ENCODE data around the gene NANOS2.

NANOS2 gene

DNA sequence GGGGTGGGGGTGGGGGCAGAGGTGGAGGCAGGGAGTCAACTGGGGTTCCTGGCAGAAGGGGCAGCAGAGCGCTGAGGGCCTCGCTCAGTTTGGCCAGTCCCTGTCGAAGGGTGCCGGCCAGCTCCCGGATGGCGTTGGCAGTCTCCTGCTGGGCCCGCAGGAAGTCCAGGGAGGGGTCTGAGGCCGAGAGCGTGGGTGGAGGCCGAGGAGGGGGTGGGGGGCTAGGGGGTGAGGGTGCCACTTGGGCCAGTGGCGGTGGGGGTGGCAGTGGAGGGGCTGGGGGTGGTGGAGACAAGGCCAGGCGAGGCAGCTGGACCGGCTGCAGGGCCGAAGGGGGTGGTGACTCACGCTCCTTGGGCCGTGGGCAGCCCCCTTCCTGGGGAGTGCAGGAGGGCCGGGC lies 23.7 kb downstream of the NANOS2 start:
- DNase-seq, result no peak

DNA sequence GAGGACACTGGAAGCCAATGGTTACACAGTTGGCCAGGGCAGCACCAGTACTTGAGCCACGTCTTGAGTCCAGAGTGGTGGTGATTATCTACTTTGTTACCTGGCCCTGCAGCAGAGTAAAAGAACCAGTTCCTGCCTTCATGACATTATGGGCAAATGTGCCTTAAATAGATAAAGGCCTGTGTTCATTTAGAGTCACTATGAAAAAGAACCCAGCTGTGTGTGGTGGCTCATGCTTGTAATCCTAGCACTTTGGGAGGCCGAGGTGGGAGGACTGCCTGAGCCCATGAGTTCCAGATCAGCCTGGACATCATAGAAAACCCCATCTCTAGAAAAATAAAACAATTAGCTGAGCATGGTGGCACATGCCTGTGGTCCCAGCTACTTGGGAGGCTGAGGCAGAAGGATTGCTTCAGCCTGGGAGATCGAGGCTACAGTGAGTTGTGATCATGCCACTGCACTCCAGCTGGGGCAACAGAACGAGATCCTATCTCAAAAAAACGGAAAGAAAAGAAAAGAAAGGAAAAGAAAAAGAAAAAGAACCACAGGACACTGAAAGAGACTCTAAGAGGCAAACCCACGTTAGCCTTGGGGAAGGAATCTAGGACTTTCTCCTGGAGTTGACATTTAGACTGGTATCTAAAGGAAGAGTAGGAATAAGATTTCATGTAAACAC lies 25.2 kb downstream of the NANOS2 start:
- DNase-seq, result no peak

DNA sequence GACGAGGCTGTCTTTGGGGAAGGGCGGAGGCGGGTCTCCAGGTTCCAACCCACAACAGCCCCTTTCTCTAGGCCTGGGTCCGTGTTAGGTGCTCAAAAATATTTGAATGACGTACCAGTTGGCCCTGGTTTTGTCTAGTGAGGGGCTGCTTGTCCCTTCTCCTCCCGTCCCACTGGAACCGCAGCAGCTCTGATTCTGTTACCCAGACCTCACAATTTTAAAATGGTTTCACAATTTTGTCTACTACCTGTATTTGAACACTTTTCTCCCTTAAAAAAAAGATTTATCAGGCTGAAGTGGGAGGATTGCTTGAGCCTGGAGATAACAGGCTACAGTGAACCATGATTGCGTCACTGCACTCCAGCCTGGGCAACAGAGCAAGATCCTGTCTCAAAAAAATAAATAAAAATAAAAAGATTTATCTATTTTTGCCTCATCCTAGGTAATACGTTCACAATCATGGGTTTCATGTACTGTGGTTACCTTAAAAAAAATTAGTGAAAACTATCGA lies 27.3 kb downstream of the NANOS2 start:
- DNase-seq, result no peak

DNA sequence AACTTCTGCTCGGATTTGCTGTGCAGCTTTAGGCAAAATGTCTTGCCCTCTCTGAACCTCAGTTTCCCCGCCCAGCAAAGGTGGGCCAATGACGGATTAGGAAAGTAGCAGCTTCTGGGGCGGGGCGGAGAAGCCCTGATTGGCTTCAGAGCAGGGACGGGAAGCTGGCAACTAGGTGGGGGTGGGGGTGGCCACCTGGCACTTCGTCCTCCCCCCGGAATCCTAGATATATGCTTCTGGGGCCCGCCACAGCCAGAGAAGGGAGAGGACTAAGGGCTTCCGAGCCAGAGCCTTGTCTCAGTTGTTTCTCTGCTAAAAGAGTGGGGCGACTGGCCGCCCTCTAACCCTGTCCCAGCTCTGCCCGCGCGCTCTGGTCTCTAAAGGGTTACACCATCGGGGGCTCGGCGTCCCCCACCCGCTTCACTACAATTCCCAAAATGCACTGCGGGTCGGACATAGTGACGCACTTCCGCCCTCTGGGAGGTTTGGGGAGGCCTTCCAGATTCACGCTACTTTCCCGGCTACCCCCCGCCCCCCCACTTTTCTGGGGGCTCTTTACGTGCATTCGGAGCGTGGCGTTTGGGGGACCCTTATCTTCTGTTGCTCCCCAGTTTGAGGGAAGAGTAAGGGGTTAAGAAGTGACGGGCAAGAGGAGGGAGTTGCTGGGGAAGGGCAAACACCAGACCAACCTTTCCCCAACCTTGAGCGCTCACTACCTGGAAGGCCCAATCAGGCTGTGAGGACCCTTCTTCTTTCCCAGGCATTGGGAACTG lies 28.0 kb downstream of the NANOS2 start:
- peak; percentile 93 for DNase-seq

DNA sequence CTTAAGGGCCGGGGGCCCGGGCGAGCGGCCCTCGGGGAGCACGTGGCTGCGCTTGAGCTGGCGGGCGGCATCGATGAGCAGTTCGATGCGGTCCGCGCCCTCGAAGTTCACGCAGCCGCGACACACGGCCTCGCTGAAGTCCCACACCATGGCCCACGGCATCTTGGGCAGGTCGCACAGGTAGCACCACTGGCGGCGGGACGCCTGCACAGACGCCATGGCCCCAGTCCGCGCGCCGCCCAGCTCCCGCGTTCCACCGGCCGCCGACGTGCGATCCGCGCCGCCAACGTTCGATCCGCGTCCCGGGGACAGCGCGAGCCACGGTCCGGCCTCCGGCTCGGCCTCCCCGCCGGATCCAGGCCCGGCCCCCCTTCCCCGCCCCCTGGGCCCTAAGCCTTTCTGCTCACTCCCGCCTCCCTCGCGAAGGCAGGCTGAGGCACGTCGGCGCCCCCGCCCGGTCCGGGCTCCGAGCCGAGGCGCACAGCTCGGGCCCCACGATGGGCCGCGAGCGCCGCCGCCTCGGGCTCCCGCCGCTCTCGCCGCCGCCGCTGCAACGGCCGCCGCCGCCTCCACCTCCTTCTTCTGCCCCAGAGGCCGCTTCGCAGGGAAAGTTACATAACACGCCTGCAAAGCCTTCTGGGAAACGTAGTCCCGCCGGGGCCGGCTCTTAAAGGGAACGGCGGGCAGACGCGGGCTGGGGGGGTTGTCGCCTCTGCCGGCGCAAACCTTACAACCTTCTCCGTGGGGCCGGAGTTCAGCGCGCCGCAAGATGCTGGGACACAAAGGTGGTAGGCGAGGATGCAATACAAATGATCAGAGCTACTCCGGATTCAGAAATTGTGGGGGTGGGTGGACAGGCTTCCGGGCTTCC lies 28.8 kb downstream of the NANOS2 start, which contains the start of gene IRF2BP1:
TSS of gene IRF2BP1 (minus strand) at position 586 of the 871 bp plus-strand sequence. CDS start at position 219, 367 bp downstream.
- DNase-seq, result peak; percentile 94

DNA sequence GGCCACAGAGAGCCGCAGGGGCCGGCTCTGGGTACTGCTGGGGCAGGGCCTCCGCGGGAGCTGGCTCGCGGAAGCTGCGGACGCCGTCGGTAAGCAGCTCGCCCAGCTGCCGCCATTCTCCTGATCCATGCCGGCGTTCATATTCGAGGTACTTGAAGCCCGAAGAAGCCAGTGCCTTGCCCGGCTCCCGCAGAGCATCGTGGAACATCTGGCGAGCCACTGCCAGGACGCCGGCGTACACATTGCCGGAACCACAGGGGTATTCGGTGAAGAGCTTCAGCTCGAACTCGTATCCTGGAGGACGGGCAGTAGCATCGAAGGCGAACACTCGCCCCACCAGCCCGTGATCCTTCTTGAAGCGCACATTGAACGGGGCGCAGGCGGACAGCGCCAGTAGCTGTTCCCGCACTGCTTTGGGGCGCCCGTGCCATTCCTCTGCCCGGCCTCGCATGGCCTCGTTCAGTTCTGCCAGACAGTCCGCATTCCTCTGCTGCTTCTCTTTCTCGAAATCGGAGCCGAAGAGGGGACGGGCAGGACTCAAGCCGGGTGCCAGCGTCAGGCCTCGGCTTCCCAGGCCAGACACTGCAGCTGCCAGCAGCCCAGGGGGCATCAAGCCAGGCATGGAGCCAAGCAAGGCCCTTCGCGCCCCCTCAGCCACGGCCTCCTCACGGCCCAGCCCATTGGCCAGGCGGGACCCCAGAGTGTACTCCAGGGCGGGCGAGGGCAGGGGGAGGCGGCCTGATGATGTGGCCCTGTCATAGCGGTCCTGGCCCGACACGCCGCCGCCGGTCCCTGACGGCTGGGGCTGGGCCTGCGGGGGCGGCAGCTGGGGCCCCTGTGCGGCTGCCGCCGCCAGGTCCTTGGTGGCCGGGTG lies 29.7 kb downstream of the NANOS2 start:
- no peak for DNase-seq

DNA sequence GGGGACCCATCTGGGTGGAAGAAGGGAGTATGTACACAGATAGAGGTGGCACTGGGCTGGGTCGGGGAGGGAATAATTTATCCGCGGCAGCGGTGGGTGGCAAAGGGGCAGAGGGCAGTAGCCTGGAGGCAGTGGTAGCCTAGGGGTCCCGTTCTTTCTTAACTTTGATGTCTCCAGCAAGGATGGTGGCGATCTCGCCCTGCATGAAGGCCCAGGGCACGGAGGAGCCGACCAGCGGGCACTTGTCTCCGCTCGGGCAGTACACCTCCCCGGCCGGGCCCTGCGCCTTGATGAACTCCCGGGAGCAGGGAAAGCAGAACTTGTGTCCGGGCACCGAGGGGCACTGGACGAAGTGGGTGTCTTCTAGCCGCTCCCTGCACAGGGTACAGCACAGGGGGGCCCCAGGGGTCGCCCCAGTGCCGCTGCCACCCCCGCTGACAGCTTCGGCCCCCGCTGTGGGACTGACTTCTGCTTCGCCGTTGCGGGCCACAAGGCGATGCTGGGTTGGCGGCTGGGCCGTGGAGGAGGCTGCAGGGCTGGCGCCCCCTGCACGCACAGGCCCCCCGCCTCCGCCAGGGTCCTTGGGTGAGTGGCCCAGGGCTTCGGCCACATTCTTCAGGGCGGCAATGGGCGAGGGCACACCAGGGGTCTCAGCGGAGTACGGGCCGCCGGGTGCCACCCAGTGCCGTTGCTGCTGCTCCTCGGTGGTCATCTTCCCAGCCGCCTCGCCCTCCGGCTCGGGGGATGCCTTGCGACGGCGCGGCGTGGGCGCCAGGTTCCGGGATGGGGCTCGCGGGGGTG lies 30.5 kb downstream of the NANOS2 start:
- no peak for DNase-seq

DNA sequence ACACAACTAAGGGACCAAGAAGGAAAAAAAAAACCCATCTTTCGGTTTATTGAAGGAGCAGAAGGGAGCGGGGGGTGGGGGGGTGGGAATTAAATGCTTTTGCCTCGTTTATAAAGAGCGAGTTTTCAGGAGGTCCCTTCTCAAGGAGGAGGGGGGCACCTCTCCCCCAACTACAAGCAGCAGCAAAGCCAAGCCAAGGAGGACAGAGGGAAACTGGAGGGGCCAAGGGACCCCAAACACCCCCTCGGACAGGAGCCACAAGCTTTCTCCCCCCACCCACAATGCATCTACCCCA lies 31.0 kb downstream of the NANOS2 start:
- DNase-seq, result no peak

DNA sequence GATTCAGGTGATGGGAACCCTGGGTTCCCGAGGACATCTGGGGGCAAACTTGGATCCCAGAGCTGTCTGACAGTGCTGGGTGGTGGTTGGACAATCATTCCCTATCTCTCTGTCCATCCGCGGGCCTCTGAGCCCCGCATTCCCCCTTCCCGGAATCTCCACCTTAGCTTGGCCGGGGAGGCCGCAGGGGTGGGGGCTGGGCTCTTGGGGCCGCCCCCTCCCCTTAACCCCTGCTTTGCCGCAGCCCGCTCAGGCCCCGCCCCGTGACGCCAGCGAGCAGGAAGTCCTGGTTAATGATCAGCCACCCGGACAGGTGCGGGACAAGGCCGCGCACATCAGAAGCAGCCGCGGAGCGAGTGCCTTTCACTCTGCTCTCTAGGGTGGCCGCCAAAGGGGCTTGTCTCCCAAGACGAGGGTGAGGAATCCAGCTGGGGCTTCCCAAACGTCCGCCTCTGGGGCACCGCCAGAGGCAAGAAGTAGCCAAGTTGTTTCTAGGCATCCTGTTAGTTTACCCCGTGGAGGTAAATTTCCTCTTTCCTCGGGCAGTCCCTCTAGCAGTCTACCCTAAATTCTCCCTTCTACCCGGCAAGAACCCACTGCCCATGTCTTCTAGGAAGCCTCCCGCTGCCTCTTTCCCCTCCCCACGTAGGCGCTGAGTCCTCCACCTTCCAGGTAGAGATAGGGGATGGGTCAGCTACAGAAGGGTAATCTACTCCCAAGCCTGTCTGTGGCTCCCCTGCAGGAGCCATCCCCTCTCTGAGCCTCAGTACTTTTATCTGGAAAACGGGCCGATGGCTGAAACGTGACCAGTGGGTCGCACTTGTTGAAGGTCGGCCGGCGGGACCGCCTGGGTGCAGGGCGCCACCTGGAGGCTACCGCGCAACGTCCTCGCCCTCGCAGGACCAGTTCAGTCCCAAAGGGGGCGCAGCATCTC lies 31.7 kb downstream of the NANOS2 start:
- DNase-seq, result peak; percentile 76

DNA sequence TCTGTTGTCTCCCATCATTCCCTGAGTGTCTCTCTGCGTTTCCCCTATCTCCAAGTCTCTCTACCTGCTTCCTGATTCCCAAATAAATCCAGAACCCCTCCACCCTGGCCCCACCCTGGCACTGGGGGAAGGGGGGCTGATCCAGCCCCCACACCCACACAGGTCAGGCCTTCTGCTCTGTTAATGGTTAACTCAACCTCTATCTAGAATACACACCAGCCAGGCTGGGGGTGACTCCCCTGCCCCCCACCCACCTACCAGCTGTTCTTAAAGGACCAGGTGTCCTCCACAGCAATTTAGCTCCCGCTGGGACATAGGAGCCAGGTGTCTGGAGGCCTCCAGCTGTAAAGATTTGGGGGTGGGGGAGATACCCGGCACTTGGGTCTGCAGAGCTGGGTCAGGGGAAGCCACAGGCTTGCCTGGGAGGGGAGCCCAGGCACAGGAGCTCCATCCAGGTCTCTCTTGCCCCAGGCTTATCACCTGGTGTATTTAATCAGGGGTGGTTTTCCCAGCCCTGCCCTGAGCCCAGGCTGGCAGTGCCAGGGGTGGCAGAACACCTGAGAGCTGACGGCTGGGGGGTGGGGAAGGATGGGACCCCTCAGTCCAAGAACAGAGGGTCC lies 32.6 kb downstream of the NANOS2 start:
- no peak for DNase-seq

DNA sequence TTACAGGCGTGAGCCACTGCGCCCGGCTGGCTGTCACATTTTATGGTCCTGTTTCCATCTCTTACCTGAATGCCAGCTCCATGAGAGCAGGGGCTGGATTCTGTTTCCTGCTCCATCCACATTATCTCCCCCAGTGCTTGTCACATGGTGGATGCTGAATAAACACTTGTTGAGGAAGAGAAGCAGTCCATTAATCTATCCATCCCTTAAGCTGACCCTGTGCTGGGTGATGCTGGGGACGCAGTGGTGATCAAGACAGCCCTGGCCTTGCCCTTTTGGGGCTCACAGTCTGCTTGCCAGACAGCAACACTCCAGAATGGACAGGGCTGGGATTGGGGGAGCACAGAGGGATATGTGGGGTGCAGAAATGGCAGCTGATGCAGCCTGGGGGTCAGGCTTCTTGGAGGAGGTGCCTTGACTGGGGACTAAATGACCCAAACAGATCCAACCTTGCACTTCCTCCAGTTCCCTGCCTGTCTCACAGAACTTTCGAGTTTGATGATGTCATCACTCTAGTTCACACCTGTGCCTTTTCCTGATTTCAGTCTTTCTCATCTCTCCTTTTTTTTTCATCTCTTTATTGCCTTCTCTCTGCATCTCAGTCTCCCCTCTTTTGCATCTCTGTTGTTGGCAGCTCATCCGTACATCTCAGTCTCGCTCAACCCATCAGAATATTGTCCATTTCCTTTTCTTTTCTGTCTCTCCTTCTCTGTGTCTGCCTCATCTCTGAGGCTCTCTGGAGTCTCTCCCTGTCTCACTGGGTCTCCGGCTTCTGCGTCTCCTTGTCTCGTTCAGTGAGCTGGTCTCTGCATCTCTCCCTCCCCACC lies 33.3 kb downstream of the NANOS2 start:
- peak; percentile 42 for DNase-seq

DNA sequence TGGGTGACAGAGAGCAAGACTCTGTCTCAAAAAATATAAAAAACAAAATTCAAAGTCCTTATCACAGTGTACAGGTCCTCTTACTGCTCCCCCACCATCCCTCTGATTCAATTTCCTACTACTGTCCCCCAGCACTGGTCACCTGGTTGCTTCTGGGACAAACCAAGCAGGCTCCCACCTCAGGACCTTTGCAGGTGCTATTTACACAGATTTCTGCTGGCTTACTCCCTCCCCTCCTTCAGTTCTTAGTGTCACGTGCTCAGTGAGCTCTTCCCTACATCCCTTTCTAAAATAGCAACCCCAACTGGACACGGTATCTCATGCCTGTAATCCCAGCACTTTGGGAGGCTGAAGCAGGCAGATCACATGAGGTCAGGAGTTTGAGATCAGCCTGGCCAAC lies 34.6 kb downstream of the NANOS2 start:
- DNase-seq, result no peak

DNA sequence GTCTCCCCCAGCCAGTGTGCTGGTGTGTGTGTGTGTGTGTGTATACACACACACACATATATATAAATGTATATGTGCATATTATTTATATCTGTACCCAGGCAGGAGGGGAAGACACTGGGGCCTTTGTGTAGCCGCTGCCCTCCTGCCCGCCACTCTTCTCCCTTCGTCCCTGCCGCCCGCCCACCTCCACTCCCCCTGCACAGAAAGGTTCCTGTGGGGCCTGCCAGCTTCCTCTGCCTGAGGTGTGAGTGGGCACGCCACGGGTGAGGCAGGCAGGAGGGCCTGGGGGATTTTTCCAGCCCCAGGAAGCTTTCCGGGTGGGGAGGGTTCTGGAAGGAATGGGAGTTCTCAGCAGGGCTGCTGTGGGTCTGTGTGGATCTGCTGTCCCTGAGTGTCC lies 35.5 kb downstream of the NANOS2 start:
- DNase-seq, result no peak

DNA sequence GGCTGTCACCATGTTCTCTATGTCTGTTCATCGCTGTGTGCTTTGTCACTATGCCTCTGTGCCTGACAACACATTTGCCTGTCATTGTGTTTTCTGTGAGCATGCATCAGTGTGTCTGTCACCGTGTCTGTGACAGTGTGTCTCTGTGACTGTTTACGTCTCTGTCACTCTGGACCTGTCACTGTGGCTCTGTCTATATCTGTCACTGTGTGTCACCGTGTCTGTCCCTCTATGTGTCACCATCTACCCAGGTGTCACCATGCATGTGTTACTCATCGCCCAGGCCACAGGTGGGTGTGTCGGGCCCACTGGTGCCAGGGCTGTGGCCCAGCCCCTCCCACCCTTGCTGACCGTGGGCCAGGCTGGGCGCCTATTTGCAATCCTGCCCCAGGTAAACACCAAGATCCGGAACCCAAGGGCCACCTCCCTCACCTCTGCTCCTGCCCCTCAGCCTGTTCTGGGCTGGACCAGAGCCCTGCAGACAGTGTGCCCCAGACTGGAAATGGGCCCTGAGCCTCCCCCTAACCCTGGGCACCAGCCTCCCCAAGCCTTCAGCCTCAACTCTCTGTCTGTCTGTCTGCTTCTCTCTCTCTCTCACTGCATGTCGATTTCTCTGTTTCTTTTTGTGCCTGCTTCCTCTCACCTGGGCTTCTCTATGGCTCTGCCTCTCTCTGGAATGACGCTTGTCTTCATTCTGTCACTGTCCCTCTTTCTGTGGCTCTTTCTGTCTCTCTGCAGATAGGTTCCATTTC lies 36.4 kb downstream of the NANOS2 start:
- DNase-seq, result no peak

DNA sequence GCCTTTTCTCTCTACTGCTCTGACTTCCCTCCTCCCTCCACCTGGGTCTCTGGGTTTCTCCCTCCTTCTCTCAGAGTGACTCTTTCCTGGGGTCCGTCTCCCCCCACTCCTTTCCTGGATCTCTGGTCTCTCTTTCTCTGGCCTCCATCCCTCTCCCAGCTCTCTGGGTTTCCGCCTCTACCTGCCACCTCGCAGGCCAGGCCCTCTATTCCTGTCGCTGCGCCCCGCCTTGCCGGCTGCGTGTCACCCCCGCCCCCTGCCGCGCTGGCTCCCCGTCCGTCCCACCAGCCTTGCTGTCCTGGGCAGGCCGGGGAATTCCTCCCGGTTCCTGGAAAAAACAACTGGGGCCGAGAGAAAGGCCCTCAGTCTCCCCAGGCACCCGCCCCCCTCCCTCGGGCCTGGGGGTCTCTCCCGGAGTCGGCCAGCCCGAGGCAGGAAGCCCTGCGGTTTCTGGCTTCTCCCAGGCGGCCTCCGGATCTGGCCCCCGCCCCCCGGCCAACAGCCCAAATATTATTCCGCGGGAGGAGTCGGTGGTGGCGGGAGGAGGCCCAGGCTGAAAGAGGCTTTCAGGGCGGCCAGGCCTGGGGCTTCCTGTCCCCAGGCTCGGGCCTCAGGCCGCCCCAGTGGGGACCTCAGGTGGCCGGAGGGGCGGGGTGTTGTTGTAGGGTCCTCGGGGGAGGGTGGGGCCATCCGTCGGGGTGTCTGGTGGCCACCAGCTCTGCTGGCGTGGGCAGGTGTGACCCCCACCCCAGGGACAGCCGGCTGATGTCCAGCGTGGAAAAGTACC lies 38.0 kb downstream of the NANOS2 start:
- DNase-seq, result no peak

DNA sequence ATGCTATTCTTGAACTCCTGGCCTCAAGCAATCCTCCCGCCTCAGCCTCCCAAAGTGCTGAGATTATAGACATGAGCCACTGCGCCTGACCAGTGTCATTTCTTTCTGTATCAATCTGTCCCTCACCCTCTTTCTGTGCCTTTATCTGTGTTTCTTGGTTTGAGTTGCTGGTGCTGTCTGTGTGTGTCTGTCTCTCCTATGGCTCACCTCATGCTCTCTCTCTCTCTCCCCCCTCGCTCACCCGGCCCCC lies 38.5 kb downstream of the NANOS2 start:
- DNase-seq, result no peak

DNA sequence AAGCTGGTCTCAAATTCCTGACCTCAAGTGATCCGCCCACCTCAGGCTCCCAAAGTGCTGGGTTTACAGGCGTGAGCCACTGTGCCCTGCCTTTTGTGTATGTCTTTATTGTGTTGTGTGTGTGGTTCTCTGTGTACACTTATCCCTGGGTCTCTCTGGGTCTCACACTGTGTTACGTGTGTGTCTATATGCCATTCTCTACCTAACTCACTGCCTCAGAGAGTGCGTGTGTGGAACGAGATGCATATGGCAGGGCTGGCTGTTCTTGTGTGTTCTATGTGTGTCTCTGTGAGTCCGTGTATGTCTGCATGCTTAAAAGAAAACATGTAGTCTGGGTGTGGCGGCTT lies 40.0 kb downstream of the NANOS2 start:
- DNase-seq, result no peak

DNA sequence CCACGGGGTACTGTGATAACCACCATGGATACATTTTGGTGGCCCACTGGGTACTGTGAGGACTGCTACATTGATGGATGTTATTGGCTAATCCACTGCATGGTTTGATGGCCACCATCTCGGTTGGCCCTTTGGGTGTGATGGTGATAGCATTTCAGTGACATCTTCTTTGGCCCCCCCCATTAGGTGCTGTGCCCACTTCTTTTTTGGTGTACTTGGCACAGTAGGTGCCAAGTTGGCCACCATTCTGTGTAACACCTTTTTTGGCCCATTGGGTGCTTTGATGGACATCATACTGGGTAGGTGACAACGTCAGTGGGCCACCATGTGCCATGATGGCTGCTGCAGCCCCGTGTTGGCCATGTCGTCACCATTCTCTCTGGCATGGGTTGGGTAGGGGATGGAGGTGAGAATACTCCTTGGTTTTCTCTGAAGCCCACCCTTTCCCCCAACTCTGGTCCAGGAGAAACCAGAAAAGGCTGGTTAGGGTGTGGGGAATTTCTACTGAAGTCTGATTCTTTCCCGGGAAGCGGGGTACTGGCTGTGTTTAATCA lies 41.3 kb downstream of the NANOS2 start:
- no peak for DNase-seq

Data from NCI-H510A (cell line).